GM04504 (cell line): ENCODE data around the gene STX1A.
A peak's percentile ranks its signal among the peaks of the same experiment; 100 is the strongest.
"Not testable (repeated sequence)": the region's sequence is repeated elsewhere in the genome, so short reads cannot be mapped to it uniquely, and the experiment has no call there.

ENCODE experiments used
- DNase-seq: peaks from one replicate; pipeline ENCODE4 v3.0.0-alpha.2; 2012; ENCODE audit warnings: low read depth

STX1A gene

GRCh38 chr7:73683056-73683787 is 36.2 kb downstream of the STX1A start, which contains the start of the genes BUD23 and DNAJC30:
Gene BUD23 (plus strand): TSS chr7:73683597. CDS start chr7:73683626, 29 bp downstream.
Gene DNAJC30 (minus strand): TSS chr7:73683453. CDS start chr7:73683423, 30 bp downstream.
- peak; percentile 90 for DNase-seq

- no peak for DNase-seq
Observed at GRCh38 chr7:73682745-73683055, 36.8 kb downstream of the STX1A start.

GRCh38 chr7:73681031-73681430 is 38.4 kb downstream of the STX1A start:
- no peak for DNase-seq

GRCh38 chr7:73680501-73680900 is 39.0 kb downstream of the STX1A start:
- DNase-seq, result no peak

GRCh38 chr7:73679709-73680108 is 39.8 kb downstream of the STX1A start:
- no peak for DNase-seq

- DNase-seq, result no peak
Observed at GRCh38 chr7:73678862-73679261, 40.6 kb downstream of the STX1A start.

GRCh38 chr7:73676062-73676461 is 43.4 kb downstream of the STX1A start:
- not testable (repeated sequence) for DNase-seq

- no peak for DNase-seq
Observed at GRCh38 chr7:73674468-73675124, 44.9 kb downstream of the STX1A start.

- DNase-seq, result no peak
Observed at GRCh38 chr7:73671857-73672445, 47.5 kb downstream of the STX1A start.

- no peak for DNase-seq
Observed at GRCh38 chr7:73671322-73671661, 48.2 kb downstream of the STX1A start.

- DNase-seq, result no peak
Observed at GRCh38 chr7:73669858-73670385, 49.5 kb downstream of the STX1A start.

- no peak for DNase-seq
Observed at GRCh38 chr7:73669288-73669701, 50.2 kb downstream of the STX1A start.

- DNase-seq, result no peak
Observed at GRCh38 chr7:73668886-73669230, 50.6 kb downstream of the STX1A start.

GRCh38 chr7:73668103-73668885 is 51.2 kb downstream of the STX1A start:
- DNase-seq, result no peak

- peak; percentile 76 for DNase-seq
Observed at GRCh38 chr7:73667344-73668102, 51.9 kb downstream of the STX1A start, which contains the start of gene VPS37D. Gene VPS37D (plus strand): TSS chr7:73667831. CDS start chr7:73667959, 128 bp downstream.

GRCh38 chr7:73663033-73663432 is 56.4 kb downstream of the STX1A start:
- no peak for DNase-seq

GRCh38 chr7:73660594-73660993 is 58.9 kb downstream of the STX1A start:
- not testable (repeated sequence) for DNase-seq

GRCh38 chr7:73659983-73660382 is 59.5 kb downstream of the STX1A start:
- DNase-seq, result no peak

- DNase-seq, result not testable (repeated sequence)
Observed at GRCh38 chr7:73655309-73655708, 64.2 kb downstream of the STX1A start.

- DNase-seq, result no peak
Observed at GRCh38 chr7:73652541-73652949, 66.9 kb downstream of the STX1A start.

- DNase-seq, result no peak
Observed at GRCh38 chr7:73650524-73650923, 68.9 kb downstream of the STX1A start.
